ENCODE results near the gene HK1.

DNA sequence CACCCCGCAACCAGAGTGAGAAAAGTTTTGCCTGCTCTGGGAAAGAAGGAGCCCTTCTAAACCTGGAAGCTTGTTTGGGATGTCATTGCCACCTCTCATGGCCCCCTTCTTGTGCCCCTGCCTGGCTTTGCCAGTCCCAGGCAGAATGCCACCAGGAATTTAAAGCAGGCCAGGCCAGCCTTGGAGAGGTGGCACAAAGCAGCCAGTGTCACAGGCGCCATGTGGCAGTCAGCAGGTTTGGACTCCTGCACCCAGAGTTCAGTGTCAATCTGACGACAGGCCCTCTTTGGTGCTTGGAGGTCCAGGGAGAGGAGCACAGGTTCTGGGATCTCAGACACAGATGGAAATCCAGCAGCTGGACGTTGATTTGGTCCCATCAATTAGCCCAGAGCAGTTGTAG lies 12.7 kb downstream of the HK1 start:
- TF ChIP-seq GATA3 (IDR thresholded peaks at IDR 0.05; ENCODE audit: low read depth, low read length), result no peak
- TF ChIP-seq GATA2 (IDR thresholded peaks at IDR 0.05; ENCODE audit: low read depth, low read length), result no peak

All from SH-SY5Y (cell line).